Naive thymus-derived CD4-positive, alpha-beta T cell (primary cell): ENCODE data around the gene THSD4. TPM values are rescaled to one million over a fixed set of nuclear protein-coding genes. Genes with fewer than 3 reads are reported as not detected.

Source experiments
- ATAC-seq: fragments of 150-1000 bp; cut with Tn5 transposase; 2 replicates; pipeline ENCODE4 v1.10.0; 2021; ENCODE audit warnings: mild to moderate bottlenecking, moderate library complexity
- CTCF ChIA-PET: fragments of 350-600 bp; sonication (Branson Sonifier 250); formaldehyde crosslinking; loops from one replicate; lab custom pipeline; 2021; ENCODE audit warnings: antibody characterized with exemption; lab: Charles Lee
- POLR2A ChIA-PET: fragments of 350-600 bp; sonication (Branson Sonifier 250); formaldehyde crosslinking; loops from one replicate; lab custom pipeline; 2021; ENCODE audit warnings: antibody characterized with exemption, inconsistent platforms; lab: Charles Lee
- DNase-seq, 9 donors: peaks; one replicate each; pipeline versions ENCODE4 v3.0.0 to v3.0.0-alpha.2; 2020 to 2022; ENCODE audit warnings: mixed read lengths in 1 of 9
- H3K27ac ChIP-seq: one replicate; pipeline ENCODE4 v1.7.0; 2013; ENCODE audit warnings: mild to moderate bottlenecking, low read depth, low read length, moderate library complexity
- H3K27me3 ChIP-seq, 2 donors: one replicate each; pipeline ENCODE4 v1.7.0; 2013; ENCODE audit warnings: low read length in 2 of 2, mild to moderate bottlenecking in 2 of 2, moderate library complexity in 2 of 2; ENCODE audit not compliant: control insufficient read depth in 2 of 2, insufficient read depth in 2 of 2
- H3K36me3 ChIP-seq, 3 experiments: 1 replicate in 2 of 3; 2 replicates in 1 of 3; pipeline ENCODE4 v1.7.0; 2013; ENCODE audit warnings: low read length in 3 of 3, mild to moderate bottlenecking in 3 of 3, moderate library complexity in 1 of 3; ENCODE audit not compliant: insufficient read depth in 3 of 3, control insufficient read depth in 2 of 3
- H3K4me1 ChIP-seq, 2 donors: one replicate each; pipeline ENCODE4 v1.7.0; 2013; ENCODE audit warnings: low read length in 2 of 2, mild to moderate bottlenecking in 2 of 2, moderate library complexity in 1 of 2; ENCODE audit not compliant: control insufficient read depth in 2 of 2, insufficient read depth in 2 of 2
- H3K4me3 ChIP-seq: 2 replicates; pipeline ENCODE4 v1.7.0; 2013; ENCODE audit warnings: mild to moderate bottlenecking, low read length
- H3K9me3 ChIP-seq, 3 experiments: 1 replicate in 2 of 3; 2 replicates in 1 of 3; pipeline ENCODE4 v1.7.0; 2013; ENCODE audit warnings: low read length in 3 of 3; ENCODE audit not compliant: control insufficient read depth in 2 of 3
- H3K27ac Mint-ChIP-seq, 9 donors: one replicate each; pipeline ENCODE4 v1.8.0; 2020 to 2022; ENCODE audit warnings: mixed read lengths in 9 of 9, mild to moderate bottlenecking in 8 of 9, moderate library complexity in 5 of 9, inconsistent platforms in 2 of 9
- H3K27me3 Mint-ChIP-seq, 5 donors: one replicate each; pipeline ENCODE4 v1.8.0; 2021 to 2022; ENCODE audit warnings: mixed read lengths in 5 of 5, mild to moderate bottlenecking in 1 of 5
- H3K36me3 Mint-ChIP-seq, 5 donors: one replicate each; pipeline ENCODE4 v1.8.0; 2020 to 2022; ENCODE audit warnings: mixed read lengths in 5 of 5, mild to moderate bottlenecking in 3 of 5, inconsistent platforms in 1 of 5
- H3K4me1 Mint-ChIP-seq, 7 donors: one replicate each; pipeline ENCODE4 v1.8.0; 2020 to 2022; ENCODE audit warnings: mixed read lengths in 7 of 7, mild to moderate bottlenecking in 3 of 7, inconsistent platforms in 1 of 7
- H3K4me3 Mint-ChIP-seq, 10 donors: one replicate each; pipeline ENCODE4 v1.8.0; 2020 to 2022; ENCODE audit warnings: mild to moderate bottlenecking in 10 of 10, mixed read lengths in 10 of 10, moderate library complexity in 6 of 10, inconsistent platforms in 2 of 10
- H3K9me3 Mint-ChIP-seq, 11 donors: one replicate each; pipeline ENCODE4 v1.8.0; 2020 to 2022; ENCODE audit warnings: mixed read lengths in 11 of 11, mild to moderate bottlenecking in 4 of 11, inconsistent platforms in 1 of 11, moderate library complexity in 1 of 11
- intact Hi-C, 2 donors: fragments of 100-400 bp; cut with micrococcal nuclease; formaldehyde crosslinking; loops; one replicate each; pipeline ENCODE4 v1.15.1; 2023
- polyA plus RNA-seq, 2 donors: library from polyadenylated mRNA; unstranded; fragments of 300-500 nt; fragmentation: Illumina TruSeq; gene quantifications; one replicate each; pipeline ENCODE4 v1.2.3, GENCODE V29; 2021
- total RNA-seq, 6 experiments: library from RNA in 5 of 6; stranded (reverse) in 5 of 6; gene quantifications; 1 replicate in 5 of 6; 2 replicates in 1 of 6; pipeline ENCODE4 v1.2.3 and lab custom pipeline; 2021 to 2026

THSD4 gene
- total and polyA plus RNA-seq, 7 experiments from 2014 or later, result not detected

- H3K4me3 ChIP-seq, result no peak overlapping the region
- ChIA-PET CTCF (no interaction called here), POLR2A (no interaction called here)
- Mint-ChIP-seq H3K9me3 (no peaks in the 10 kb centered on the region), H3K4me1 (no peaks in the 10 kb centered on the region), H3K27ac (no peak overlapping the region), H3K27me3 (peaks cover 3 to 22% (median 14%) of the 10 kb centered on the region in 5 donors), H3K36me3 (no peaks in the 10 kb centered on the region), H3K4me3 (no peak overlapping the region)
- intact Hi-C loops, result no loop called here
- no peak overlapping the region for H3K27ac ChIP-seq
- DNase-seq, result no peak
- H3K9me3 ChIP-seq, result no peaks in the 10 kb centered on the region
- ATAC-seq, result no peak
- no peaks in the 10 kb centered on the region for H3K36me3 ChIP-seq
- no peaks in the 10 kb centered on the region for H3K27me3 ChIP-seq
- H3K4me1 ChIP-seq, result no peaks in the 10 kb centered on the region
These were observed 481.9 kb downstream of the THSD4 start for GRCh38 chr15:71597126-71597525.

GRCh38 chr15:71597637-71598036, 482.4 kb downstream of the THSD4 start:
- Mint-ChIP-seq H3K27ac (no peak overlapping the region), H3K9me3 (no peaks in the 10 kb centered on the region), H3K27me3 (peaks cover 3 to 22% (median 12%) of the 10 kb centered on the region in 5 donors), H3K36me3 (no peaks in the 10 kb centered on the region), H3K4me1 (no peaks in the 10 kb centered on the region), H3K4me3 (no peak overlapping the region)
- Histone ChIP-seq H3K27me3 (no peaks in the 10 kb centered on the region), H3K4me1 (no peaks in the 10 kb centered on the region), H3K36me3 (no peaks in the 10 kb centered on the region), H3K9me3 (no peaks in the 10 kb centered on the region), H3K4me3 (no peak overlapping the region), H3K27ac (no peak overlapping the region)
- DNase-seq (no peak), ATAC-seq (no peak)
- CTCF ChIA-PET, result no interaction called here
- POLR2A ChIA-PET, result no interaction called here
- intact Hi-C loops, result no loop called here

GRCh38 chr15:71598741-71599140, 483.5 kb downstream of the THSD4 start:
- ATAC-seq (no peak), DNase-seq (no peak)
- Histone ChIP-seq H3K9me3 (no peaks in the 10 kb centered on the region), H3K36me3 (no peaks in the 10 kb centered on the region), H3K4me3 (no peak overlapping the region), H3K27ac (no peak overlapping the region), H3K27me3 (no peaks in the 10 kb centered on the region), H3K4me1 (no peaks in the 10 kb centered on the region)
- H3K36me3 Mint-ChIP-seq, result no peaks in the 10 kb centered on the region
- peaks cover 0 to 4% (median 0%) of the 10 kb centered on the region in 11 donors for H3K9me3 Mint-ChIP-seq
- intact Hi-C loops, result no loop called here
- H3K4me1 Mint-ChIP-seq, result no peaks in the 10 kb centered on the region
- H3K4me3 Mint-ChIP-seq, result no peak overlapping the region
- H3K27ac Mint-ChIP-seq, result no peak overlapping the region
- POLR2A ChIA-PET, result no interaction called here
- peaks cover 3 to 25% (median 12%) of the 10 kb centered on the region in 5 donors for H3K27me3 Mint-ChIP-seq
- CTCF ChIA-PET, result no interaction called here

GRCh38 chr15:71599418-71600151, 484.3 kb downstream of the THSD4 start:
- ChIA-PET CTCF (no interaction called here), POLR2A (interaction anchor here (0.7 kb wide), 1 partner anchor 700 kb away, joined by 3 read pairs; no protein-coding TSS in a partner anchor)
- no peaks in the 10 kb centered on the region for H3K36me3 ChIP-seq
- peaks cover 0 to 10% (median 4%) of the 10 kb centered on the region in 11 donors for H3K9me3 Mint-ChIP-seq
- no peaks in the 10 kb centered on the region for H3K36me3 Mint-ChIP-seq
- no peaks in the 10 kb centered on the region for H3K27me3 ChIP-seq
- no peak for DNase-seq
- H3K27me3 Mint-ChIP-seq, result peaks cover 3 to 27% (median 10%) of the 10 kb centered on the region in 5 donors
- H3K27ac ChIP-seq, result no peak overlapping the region
- H3K4me3 Mint-ChIP-seq, result no peak overlapping the region
- H3K4me3 ChIP-seq, result no peak overlapping the region
- H3K27ac Mint-ChIP-seq, result no peak overlapping the region
- no peaks in the 10 kb centered on the region for H3K9me3 ChIP-seq
- no peaks in the 10 kb centered on the region for H3K4me1 Mint-ChIP-seq
- no peak for ATAC-seq
- intact Hi-C loops, result no loop called here
- no peaks in the 10 kb centered on the region for H3K4me1 ChIP-seq

GRCh38 chr15:71600237-71600636, 485.0 kb downstream of the THSD4 start:
- Mint-ChIP-seq H3K4me3 (no peak overlapping the region), H3K9me3 (peaks cover 0 to 14% (median 5%) of the 10 kb centered on the region in 11 donors), H3K4me1 (no peaks in the 10 kb centered on the region), H3K36me3 (peaks cover 0 to 4% (median 0%) of the 10 kb centered on the region in 5 donors), H3K27ac (no peak overlapping the region), H3K27me3 (peaks cover 3 to 27% (median 15%) of the 10 kb centered on the region in 5 donors)
- intact Hi-C loops, result no loop called here
- ChIA-PET CTCF (no interaction called here), POLR2A (no interaction called here)
- H3K27me3 ChIP-seq, result no peaks in the 10 kb centered on the region
- ATAC-seq, result no peak
- H3K36me3 ChIP-seq, result no peaks in the 10 kb centered on the region
- no peaks in the 10 kb centered on the region for H3K9me3 ChIP-seq
- H3K4me1 ChIP-seq, result no peaks in the 10 kb centered on the region
- no peak overlapping the region for H3K4me3 ChIP-seq
- H3K27ac ChIP-seq, result no peak overlapping the region
- no peak for DNase-seq

- POLR2A ChIA-PET, result no interaction called here
- Mint-ChIP-seq H3K27me3 (peaks cover under 1 to 34% (median 15%) of the 10 kb centered on the region in 5 donors), H3K9me3 (peaks cover 0 to 20% (median 5%) of the 10 kb centered on the region in 11 donors), H3K4me1 (no peaks in the 10 kb centered on the region), H3K36me3 (peaks cover 0 to 4% (median 0%) of the 10 kb centered on the region in 5 donors), H3K27ac (no peak overlapping the region), H3K4me3 (no peak overlapping the region)
- Histone ChIP-seq H3K36me3 (no peaks in the 10 kb centered on the region), H3K4me1 (no peaks in the 10 kb centered on the region), H3K27me3 (no peaks in the 10 kb centered on the region), H3K27ac (no peak overlapping the region), H3K9me3 (no peaks in the 10 kb centered on the region), H3K4me3 (no peak overlapping the region)
- intact Hi-C loops, result no loop called here
- CTCF ChIA-PET, result no interaction called here
- ATAC-seq (no peak), DNase-seq (no peak)
These were observed 486.0 kb downstream of the THSD4 start for GRCh38 chr15:71601038-71601834.
